Sigmoid colon (tissue), 4 donors: Measurements from ENCODE around the gene PDLIM5.

Source experiments
- EP300 ChIP-seq, 4 donors: sonication (generic); formaldehyde crosslinking; IDR thresholded peaks; one replicate each; pipeline ENCODE4 v1.6.1; 2017; ENCODE audit warnings: antibody characterized with exemption in 4 of 4
- POLR2A ChIP-seq, 2 donors: fragments of 450-650 bp; IDR thresholded peaks; one replicate each; pipeline ENCODE4 v1.6.1; 2016; ENCODE audit warnings: antibody characterized with exemption in 2 of 2, mild to moderate bottlenecking in 2 of 2, moderate library complexity in 2 of 2
- POLR2AphosphoS5 ChIP-seq, 4 donors: sonication (generic); formaldehyde crosslinking; IDR thresholded peaks; one replicate each; pipeline ENCODE4 v1.6.1; 2017; ENCODE audit warnings: antibody characterized with exemption in 4 of 4
- TF ChIP-seq, protein P1 (sequence below), 4 experiments: fragments of 450-650 bp in 3 of 4; fragments of 200-600 bp in 1 of 4; IDR thresholded peaks; one replicate each; pipeline ENCODE4 v1.5.1; 2016 to 2019; ENCODE audit warnings: antibody characterized with exemption in 4 of 4, mild to moderate bottlenecking in 3 of 4, moderate library complexity in 2 of 4

- TF ChIP-seq, protein P1, sequence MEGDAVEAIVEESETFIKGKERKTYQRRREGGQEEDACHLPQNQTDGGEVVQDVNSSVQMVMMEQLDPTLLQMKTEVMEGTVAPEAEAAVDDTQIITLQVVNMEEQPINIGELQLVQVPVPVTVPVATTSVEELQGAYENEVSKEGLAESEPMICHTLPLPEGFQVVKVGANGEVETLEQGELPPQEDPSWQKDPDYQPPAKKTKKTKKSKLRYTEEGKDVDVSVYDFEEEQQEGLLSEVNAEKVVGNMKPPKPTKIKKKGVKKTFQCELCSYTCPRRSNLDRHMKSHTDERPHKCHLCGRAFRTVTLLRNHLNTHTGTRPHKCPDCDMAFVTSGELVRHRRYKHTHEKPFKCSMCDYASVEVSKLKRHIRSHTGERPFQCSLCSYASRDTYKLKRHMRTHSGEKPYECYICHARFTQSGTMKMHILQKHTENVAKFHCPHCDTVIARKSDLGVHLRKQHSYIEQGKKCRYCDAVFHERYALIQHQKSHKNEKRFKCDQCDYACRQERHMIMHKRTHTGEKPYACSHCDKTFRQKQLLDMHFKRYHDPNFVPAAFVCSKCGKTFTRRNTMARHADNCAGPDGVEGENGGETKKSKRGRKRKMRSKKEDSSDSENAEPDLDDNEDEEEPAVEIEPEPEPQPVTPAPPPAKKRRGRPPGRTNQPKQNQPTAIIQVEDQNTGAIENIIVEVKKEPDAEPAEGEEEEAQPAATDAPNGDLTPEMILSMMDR (IDR thresholded peaks at IDR 0.05), result no peak
- TF ChIP-seq POLR2AphosphoS5 (IDR thresholded peaks at IDR 0.05), result no peak
- TF ChIP-seq EP300 (IDR thresholded peaks at IDR 0.05), result no peak
- TF ChIP-seq POLR2A (IDR thresholded peaks at IDR 0.05), result no peak
Observed at GRCh38 chr4:94678896-94679295, 227.2 kb downstream of the PDLIM5 start.
